ENCODE data around the gene SBF2. TPM values are rescaled to one million over a fixed set of nuclear protein-coding genes. Genes with fewer than 3 reads are reported as not detected.

Gene SBF2
- total and polyA plus RNA-seq, 4 donors = 50.3 to 74.2 (median 61.3) TPM

DNA sequence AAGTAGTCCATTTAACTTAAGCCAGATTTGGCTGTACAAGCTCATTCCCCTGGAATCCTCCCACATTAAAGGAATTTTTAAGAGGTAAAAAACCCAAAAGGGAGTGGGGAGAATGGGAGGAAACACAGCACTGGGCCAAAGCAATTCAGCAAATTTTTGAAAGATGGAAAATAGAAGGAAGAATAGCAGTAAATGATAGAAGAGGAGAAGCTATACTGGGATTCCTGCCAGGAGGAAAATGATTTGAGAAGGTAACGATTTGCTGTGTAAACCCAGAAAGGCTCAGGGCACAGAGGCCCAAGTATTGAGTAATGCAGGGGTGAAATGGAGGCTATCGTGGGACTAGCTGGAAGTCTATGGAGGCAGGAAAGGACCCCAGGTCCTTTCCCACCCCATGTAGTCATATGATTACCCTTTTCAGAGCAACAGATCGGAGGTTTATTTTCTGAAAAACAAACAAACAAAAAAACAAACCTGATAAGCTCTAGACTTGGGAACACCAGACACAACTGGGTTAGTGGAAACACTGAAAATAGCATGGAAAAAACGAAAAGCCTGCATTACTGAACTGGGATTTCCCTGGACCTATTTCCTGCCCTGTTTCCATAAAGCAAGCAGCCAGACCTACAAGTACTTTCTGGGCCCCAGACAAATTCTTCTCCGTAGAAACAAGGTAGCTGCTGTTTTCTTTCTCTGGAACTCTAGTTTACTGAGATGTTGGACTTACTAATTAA, 490.2 kb downstream of the SBF2 start:
- Histone ChIP-seq H3K9me3 (ENCODE audit: control insufficient read depth, insufficient read depth, low read length) (no peaks in the 10 kb centered on the region), H3K36me3 (ENCODE audit: control insufficient read depth, insufficient read depth, low read length) (peaks cover 5% of the 10 kb centered on the region), H3K4me1 (ENCODE audit: control insufficient read depth, insufficient read depth, low read length) (no peaks in the 10 kb centered on the region), H3K27me3 (ENCODE audit: control insufficient read depth, insufficient read depth, low read length) (no peaks in the 10 kb centered on the region), H3K27ac (ENCODE audit: low read depth, low read length) (no peak overlapping the region), H3K4me3 (ENCODE audit: low read depth, low read length) (no peak overlapping the region)
- DNase-seq (ENCODE audit: low read depth in 4 of 6, low spot score in 6 of 6) = no peak
- WGBS (ENCODE audit: insufficient coverage) = 92% methylated on average over 2 of the region's 5 CpGs

GRCh38 chr11:9802291-9802861, 491.6 kb downstream of the SBF2 start:
- no peak overlapping the region for H3K27ac ChIP-seq (ENCODE audit: low read depth, low read length)

DNA sequence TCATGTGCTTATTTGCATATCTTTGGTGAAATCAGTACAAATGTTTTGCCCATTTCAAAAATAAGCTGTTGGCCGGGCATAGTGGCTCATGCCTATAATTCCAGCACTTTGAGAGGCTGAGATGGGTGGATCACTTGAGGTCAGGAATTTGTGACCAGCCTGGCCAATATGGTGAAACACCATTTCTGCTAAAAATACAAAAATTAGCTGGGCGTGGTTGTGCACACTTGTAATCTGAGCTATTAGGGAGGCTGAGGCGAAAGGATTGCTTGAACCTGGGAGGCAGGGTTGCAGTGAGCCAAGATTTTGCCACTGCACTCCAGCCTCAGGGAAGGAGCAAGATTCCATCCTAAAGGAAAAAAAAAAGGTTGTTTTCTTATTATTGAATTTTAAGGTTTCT, 494.1 kb downstream of the SBF2 start:
- 100% methylated on average over 3 of the region's 3 CpGs for WGBS (ENCODE audit: insufficient coverage)
- Histone ChIP-seq H3K9me3 (ENCODE audit: control insufficient read depth, insufficient read depth, low read length) (no peaks in the 10 kb centered on the region), H3K27me3 (ENCODE audit: control insufficient read depth, insufficient read depth, low read length) (no peaks in the 10 kb centered on the region), H3K4me3 (ENCODE audit: low read depth, low read length) (no peak overlapping the region), H3K27ac (ENCODE audit: low read depth, low read length) (no peak overlapping the region), H3K4me1 (ENCODE audit: control insufficient read depth, insufficient read depth, low read length) (no peaks in the 10 kb centered on the region), H3K36me3 (ENCODE audit: control insufficient read depth, insufficient read depth, low read length) (no peaks in the 10 kb centered on the region)
- DNase-seq (ENCODE audit: low read depth in 4 of 6, low spot score in 6 of 6) = no peak

More at GRCh38 chr11:9802291-9802861, 491.6 kb downstream of the SBF2 start:
- peak in 1 of 6 donors; percentile 22 for DNase-seq (ENCODE audit: low read depth in 4 of 6, low spot score in 6 of 6)
- no peaks in the 10 kb centered on the region for H3K27me3 ChIP-seq (ENCODE audit: control insufficient read depth, insufficient read depth, low read length)
- WGBS (ENCODE audit: insufficient coverage) = 11% methylated on average over 1 of the region's 3 CpGs
- H3K9me3 ChIP-seq (ENCODE audit: control insufficient read depth, insufficient read depth, low read length) = no peaks in the 10 kb centered on the region
- no peak overlapping the region for H3K4me3 ChIP-seq (ENCODE audit: low read depth, low read length)
- H3K4me1 ChIP-seq (ENCODE audit: control insufficient read depth, insufficient read depth, low read length) = no peaks in the 10 kb centered on the region
- peaks cover 3% of the 10 kb centered on the region for H3K36me3 ChIP-seq (ENCODE audit: control insufficient read depth, insufficient read depth, low read length)

- no peak for DNase-seq (ENCODE audit: low read depth in 4 of 6, low spot score in 6 of 6)
- no peaks in the 10 kb centered on the region for H3K9me3 ChIP-seq (ENCODE audit: control insufficient read depth, insufficient read depth, low read length)
- no peak overlapping the region for H3K27ac ChIP-seq (ENCODE audit: low read depth, low read length)
- H3K27me3 ChIP-seq (ENCODE audit: control insufficient read depth, insufficient read depth, low read length) = no peaks in the 10 kb centered on the region
- H3K36me3 ChIP-seq (ENCODE audit: control insufficient read depth, insufficient read depth, low read length) = peaks cover 11% of the 10 kb centered on the region
- H3K4me1 ChIP-seq (ENCODE audit: control insufficient read depth, insufficient read depth, low read length) = no peaks in the 10 kb centered on the region
- no peak overlapping the region for H3K4me3 ChIP-seq (ENCODE audit: low read depth, low read length)
- WGBS (ENCODE audit: insufficient coverage) = 94% methylated on average over 3 of the region's 4 CpGs
Measured at GRCh38 chr11:9797300-9797699, 496.7 kb downstream of the SBF2 start.

DNA sequence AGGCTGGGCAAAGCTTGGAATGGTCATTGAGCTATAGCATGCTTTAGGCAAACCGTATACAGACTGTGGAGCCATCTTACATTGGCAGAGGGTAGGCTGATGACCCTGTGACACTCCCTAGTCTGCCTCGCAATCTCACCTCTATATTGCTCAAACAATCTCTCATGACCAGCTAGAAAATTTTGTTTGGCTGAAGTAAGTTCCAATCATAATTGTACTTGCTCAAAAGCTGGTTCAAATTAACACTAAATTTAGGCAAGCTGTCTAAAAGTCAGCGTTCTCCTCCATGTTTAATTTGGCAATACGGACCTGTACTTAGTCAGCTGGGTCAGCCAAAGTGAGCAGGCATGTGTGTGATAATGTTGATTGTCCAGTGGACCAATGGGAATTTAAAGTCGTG, 497.2 kb downstream of the SBF2 start:
- Histone ChIP-seq H3K9me3 (ENCODE audit: control insufficient read depth, insufficient read depth, low read length) (no peaks in the 10 kb centered on the region), H3K27me3 (ENCODE audit: control insufficient read depth, insufficient read depth, low read length) (no peaks in the 10 kb centered on the region), H3K36me3 (ENCODE audit: control insufficient read depth, insufficient read depth, low read length) (peaks cover 11% of the 10 kb centered on the region), H3K4me1 (ENCODE audit: control insufficient read depth, insufficient read depth, low read length) (no peaks in the 10 kb centered on the region), H3K27ac (ENCODE audit: low read depth, low read length) (no peak overlapping the region), H3K4me3 (ENCODE audit: low read depth, low read length) (no peak overlapping the region)
- DNase-seq (ENCODE audit: low read depth in 4 of 6, low spot score in 6 of 6) = no peak
- WGBS (ENCODE audit: insufficient coverage) = 100% methylated on average over 2 of the region's 5 CpGs

DNA sequence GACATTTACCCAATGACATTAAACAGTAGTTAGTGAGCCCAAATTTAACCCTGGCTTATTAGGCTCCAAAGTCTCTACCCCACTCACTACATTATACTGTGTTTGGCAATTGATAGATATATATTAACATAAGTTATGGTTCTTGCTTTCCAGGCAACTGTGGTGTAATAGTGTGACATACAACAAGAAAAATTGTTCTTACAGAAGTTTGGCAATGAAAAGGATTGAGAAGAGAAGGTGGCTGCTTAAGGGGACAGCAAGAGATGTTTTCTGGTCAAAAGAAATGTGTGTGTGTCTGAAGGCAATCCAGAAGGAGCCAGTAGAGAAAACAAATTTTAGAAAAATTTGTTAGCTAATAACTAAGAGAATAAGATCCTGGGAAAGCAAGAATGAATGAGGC, 497.8 kb downstream of the SBF2 start:
- H3K9me3 ChIP-seq (ENCODE audit: control insufficient read depth, insufficient read depth, low read length) = no peaks in the 10 kb centered on the region
- no peak overlapping the region for H3K27ac ChIP-seq (ENCODE audit: low read depth, low read length)
- H3K4me3 ChIP-seq (ENCODE audit: low read depth, low read length) = no peak overlapping the region
- no peak for DNase-seq (ENCODE audit: low read depth in 4 of 6, low spot score in 6 of 6)
- H3K4me1 ChIP-seq (ENCODE audit: control insufficient read depth, insufficient read depth, low read length) = no peaks in the 10 kb centered on the region
- H3K27me3 ChIP-seq (ENCODE audit: control insufficient read depth, insufficient read depth, low read length) = no peaks in the 10 kb centered on the region
- peaks cover 11% of the 10 kb centered on the region for H3K36me3 ChIP-seq (ENCODE audit: control insufficient read depth, insufficient read depth, low read length)

GRCh38 chr11:9790703-9791102, 503.3 kb downstream of the SBF2 start:
- H3K4me3 ChIP-seq (ENCODE audit: low read depth, low read length) = no peak overlapping the region
- H3K27ac ChIP-seq (ENCODE audit: low read depth, low read length) = no peak overlapping the region
- no peaks in the 10 kb centered on the region for H3K27me3 ChIP-seq (ENCODE audit: control insufficient read depth, insufficient read depth, low read length)
- H3K9me3 ChIP-seq (ENCODE audit: control insufficient read depth, insufficient read depth, low read length) = no peaks in the 10 kb centered on the region
- no CpG with 5 or more reads among the region's 3 CpGs for WGBS (ENCODE audit: insufficient coverage)
- DNase-seq (ENCODE audit: low read depth in 4 of 6, low spot score in 6 of 6) = peak in 1 of 6 donors; percentile 10
- peaks cover 32% of the 10 kb centered on the region for H3K36me3 ChIP-seq (ENCODE audit: control insufficient read depth, insufficient read depth, low read length)
- no peaks in the 10 kb centered on the region for H3K4me1 ChIP-seq (ENCODE audit: control insufficient read depth, insufficient read depth, low read length)

GRCh38 chr11:9789910-9790309, 504.1 kb downstream of the SBF2 start:
- no peak overlapping the region for H3K4me3 ChIP-seq (ENCODE audit: low read depth, low read length)
- WGBS (ENCODE audit: insufficient coverage) = 80% methylated on average over 1 of the region's 3 CpGs
- no peak for DNase-seq (ENCODE audit: low read depth in 4 of 6, low spot score in 6 of 6)
- no peaks in the 10 kb centered on the region for H3K9me3 ChIP-seq (ENCODE audit: control insufficient read depth, insufficient read depth, low read length)
- peaks cover 32% of the 10 kb centered on the region for H3K36me3 ChIP-seq (ENCODE audit: control insufficient read depth, insufficient read depth, low read length)
- H3K4me1 ChIP-seq (ENCODE audit: control insufficient read depth, insufficient read depth, low read length) = no peaks in the 10 kb centered on the region
- H3K27ac ChIP-seq (ENCODE audit: low read depth, low read length) = no peak overlapping the region
- no peaks in the 10 kb centered on the region for H3K27me3 ChIP-seq (ENCODE audit: control insufficient read depth, insufficient read depth, low read length)

GRCh38 chr11:9787981-9788521, 506.0 kb downstream of the SBF2 start:
- no peak for DNase-seq (ENCODE audit: low read depth in 4 of 6, low spot score in 6 of 6)
- 80% methylated on average over 1 of the region's 3 CpGs for WGBS (ENCODE audit: insufficient coverage)
- H3K27me3 ChIP-seq (ENCODE audit: control insufficient read depth, insufficient read depth, low read length) = no peaks in the 10 kb centered on the region
- peaks cover 27% of the 10 kb centered on the region for H3K36me3 ChIP-seq (ENCODE audit: control insufficient read depth, insufficient read depth, low read length)
- no peak overlapping the region for H3K4me3 ChIP-seq (ENCODE audit: low read depth, low read length)
- H3K27ac ChIP-seq (ENCODE audit: low read depth, low read length) = no peak overlapping the region
- no peaks in the 10 kb centered on the region for H3K4me1 ChIP-seq (ENCODE audit: control insufficient read depth, insufficient read depth, low read length)
- H3K9me3 ChIP-seq (ENCODE audit: control insufficient read depth, insufficient read depth, low read length) = no peaks in the 10 kb centered on the region

DNA sequence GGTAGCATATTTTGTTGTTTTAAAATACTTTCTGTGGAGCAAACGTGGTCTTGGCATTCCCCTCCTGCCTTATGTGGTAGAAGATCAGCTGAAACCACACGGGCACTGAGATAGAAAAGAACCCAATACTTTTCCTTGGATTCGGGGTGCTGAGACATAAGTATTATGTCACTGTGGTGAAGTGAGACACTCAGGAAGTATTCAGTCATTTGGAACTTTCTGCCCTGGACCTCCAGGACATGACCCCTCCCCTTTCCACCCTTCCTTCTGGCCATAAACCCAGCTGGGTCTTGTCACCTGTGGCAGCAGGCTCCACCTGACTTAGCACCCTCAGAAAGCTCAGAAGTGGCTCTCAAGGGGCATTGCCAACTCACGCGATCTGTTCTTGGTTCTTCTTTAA, 506.8 kb downstream of the SBF2 start:
- H3K27me3 ChIP-seq (ENCODE audit: control insufficient read depth, insufficient read depth, low read length) = no peaks in the 10 kb centered on the region
- H3K27ac ChIP-seq (ENCODE audit: low read depth, low read length) = no peak overlapping the region
- H3K9me3 ChIP-seq (ENCODE audit: control insufficient read depth, insufficient read depth, low read length) = no peaks in the 10 kb centered on the region
- 93% methylated on average over 2 of the region's 5 CpGs for WGBS (ENCODE audit: insufficient coverage)
- peaks cover 24% of the 10 kb centered on the region for H3K36me3 ChIP-seq (ENCODE audit: control insufficient read depth, insufficient read depth, low read length)
- no peaks in the 10 kb centered on the region for H3K4me1 ChIP-seq (ENCODE audit: control insufficient read depth, insufficient read depth, low read length)
- DNase-seq (ENCODE audit: low read depth in 4 of 6, low spot score in 6 of 6) = no peak
- no peak overlapping the region for H3K4me3 ChIP-seq (ENCODE audit: low read depth, low read length)

Data from spinal cord (tissue), 10 donors.